ENCODE measurements around the gene C11orf71. TPM values are rescaled to one million over a fixed set of nuclear protein-coding genes. Genes with fewer than 3 reads are reported as not detected.

Gene C11orf71
- total and polyA plus RNA-seq, 9 of the 15 experiments (the other 6 are each of a cell fraction or from before 2014, with no cell fraction given), result 2.9 to 15.1 (median 9.1) TPM

GRCh38 chr11:114439229-114440120 is 39.2 kb upstream of the C11orf71 start, which contains the start of gene REXO2 (continued):
- TF ChIP-seq SMC3 (conservative IDR thresholded peaks at IDR 0.05; ENCODE audit: insufficient read depth, low read depth, low read length) (peak; percentile 25; the same call in 1 of the 2 replicates), ZNF12 (CRISPR knock-in tag; IDR thresholded peaks at IDR 0.05) (no peak; the same call in 1 of the 2 replicates), ZNF644 (tag; IDR thresholded peaks at IDR 0.05; ENCODE audit: low read depth) (peak; percentile 78; the same call in 1 of the 2 replicates), WHSC1 (IDR thresholded peaks at IDR 0.05; ENCODE audit: low read length) (no peak), ZNF175 (CRISPR knock-in tag; IDR thresholded peaks at IDR 0.05; ENCODE audit: low read depth) (peak; percentile 42; the same call in 1 of the 2 replicates), FOXK2 (conservative IDR thresholded peaks at IDR 0.05 in 1 of 2, IDR thresholded peaks at IDR 0.05 in 1 of 2; ENCODE audit: low read depth in 2 of 2) (peak; percentile 93 to 95), RAD51 (IDR thresholded peaks at IDR 0.05; ENCODE audit: borderline replicate concordance, low read depth) (peak; percentile 69; the same call in 1 of the 2 replicates), PYGO2 (tag; IDR thresholded peaks at IDR 0.05) (no peak), POLR3A (IDR thresholded peaks at IDR 0.05; ENCODE audit: borderline replicate concordance, extremely low read depth, insufficient read depth, insufficient read length) (no peak), KLF1 (tag; IDR thresholded peaks at IDR 0.05) (no peak), HMG20B (CRISPR knock-in tag; IDR thresholded peaks at IDR 0.05) (no peak), ZKSCAN8 (CRISPR knock-in tag; IDR thresholded peaks at IDR 0.05) (no peak), PHF8 (IDR thresholded peaks at IDR 0.05; ENCODE audit: borderline replicate concordance, low read length) (peak; percentile 85; the same call in 1 of the 2 replicates), SIN3A (IDR thresholded peaks at IDR 0.05; ENCODE audit: borderline replicate concordance in 2 of 2, control insufficient read depth in 1 of 2, low read depth in 2 of 2, low read length in 2 of 2) (peak; percentile 77 to 86; a peak in 1 of 4 replicates), ZBTB5 (IDR thresholded peaks at IDR 0.05) (no peak), KDM4B (IDR thresholded peaks at IDR 0.05; ENCODE audit: borderline replicate concordance in 2 of 2, low read depth in 1 of 2) (no peak; a peak in 1 of 4 replicates), PTRF (tag; IDR thresholded peaks at IDR 0.05) (no peak), STAG1 (CRISPR knock-in tag; IDR thresholded peaks at IDR 0.05; ENCODE audit: borderline replicate concordance) (no peak), MCM7 (IDR thresholded peaks at IDR 0.05) (no peak)
- TF ChIP-seq, protein P1, sequence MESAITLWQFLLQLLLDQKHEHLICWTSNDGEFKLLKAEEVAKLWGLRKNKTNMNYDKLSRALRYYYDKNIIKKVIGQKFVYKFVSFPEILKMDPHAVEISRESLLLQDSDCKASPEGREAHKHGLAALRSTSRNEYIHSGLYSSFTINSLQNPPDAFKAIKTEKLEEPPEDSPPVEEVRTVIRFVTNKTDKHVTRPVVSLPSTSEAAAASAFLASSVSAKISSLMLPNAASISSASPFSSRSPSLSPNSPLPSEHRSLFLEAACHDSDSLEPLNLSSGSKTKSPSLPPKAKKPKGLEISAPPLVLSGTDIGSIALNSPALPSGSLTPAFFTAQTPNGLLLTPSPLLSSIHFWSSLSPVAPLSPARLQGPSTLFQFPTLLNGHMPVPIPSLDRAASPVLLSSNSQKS (CRISPR knock-in tag; IDR thresholded peaks at IDR 0.05), result no peak
- TF ChIP-seq, protein P2, sequence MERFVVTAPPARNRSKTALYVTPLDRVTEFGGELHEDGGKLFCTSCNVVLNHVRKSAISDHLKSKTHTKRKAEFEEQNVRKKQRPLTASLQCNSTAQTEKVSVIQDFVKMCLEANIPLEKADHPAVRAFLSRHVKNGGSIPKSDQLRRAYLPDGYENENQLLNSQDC (CRISPR knock-in tag; IDR thresholded peaks at IDR 0.05), result no peak
- TF ChIP-seq, protein P3, sequence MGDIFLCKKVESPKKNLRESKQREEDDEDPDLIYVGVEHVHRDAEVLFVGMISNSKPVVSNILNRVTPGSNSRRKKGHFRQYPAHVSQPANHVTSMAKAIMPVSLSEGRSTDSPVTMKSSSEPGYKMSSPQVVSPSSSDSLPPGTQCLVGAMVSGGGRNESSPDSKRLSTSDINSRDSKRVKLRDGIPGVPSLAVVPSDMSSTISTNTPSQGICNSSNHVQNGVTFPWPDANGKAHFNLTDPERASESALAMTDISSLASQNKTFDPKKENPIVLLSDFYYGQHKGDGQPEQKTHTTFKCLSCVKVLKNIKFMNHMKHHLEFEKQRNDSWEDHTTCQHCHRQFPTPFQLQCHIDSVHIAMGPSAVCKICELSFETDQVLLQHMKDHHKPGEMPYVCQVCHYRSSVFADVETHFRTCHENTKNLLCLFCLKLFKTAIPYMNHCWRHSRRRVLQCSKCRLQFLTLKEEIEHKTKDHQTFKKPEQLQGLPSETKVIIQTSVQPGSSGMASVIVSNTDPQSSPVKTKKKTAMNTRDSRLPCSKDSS (IDR thresholded peaks at IDR 0.05; ENCODE audit: low read depth, partially characterized antibody), result no peak
